Right lobe of liver (tissue), 4 donors: ENCODE measurements around the gene USP40.

Source experiments
- CTCF ChIP-seq, 4 donors: fragments of 200-600 bp in 3 of 4; fragments of 450-650 bp in 1 of 4; IDR thresholded peaks; one replicate each; pipeline versions ENCODE4 v1.5.1 to v1.8.0; 2016 to 2022; ENCODE audit warnings: antibody characterized with exemption in 4 of 4, mild to moderate bottlenecking in 2 of 4
- POLR2A ChIP-seq: fragments of 450-650 bp; IDR thresholded peaks from one replicate; pipeline ENCODE4 v1.6.1; 2017; ENCODE audit warnings: antibody characterized with exemption, mild to moderate bottlenecking
- donor health status: DM: no; HTN: no; CAD: no.
- donor health status: DM: no; HTN: no; CAD: no.
- donor health status: DM: no; HTN: yes; CAD: no.

GRCh38 chr2:233470011-233470687, 96.4 kb downstream of the USP40 start:
- TF ChIP-seq CTCF (IDR thresholded peaks at IDR 0.05) (no peak), POLR2A (no peak)
